AG04450 (cell line): Measurements from ENCODE around the gene ATG7. TPM values are rescaled to one million over a fixed set of nuclear protein-coding genes. Genes with fewer than 3 reads are reported as not detected.

Experiments
- CTCF ChIA-PET: fragments of 300-600, 350-600 bp; formaldehyde crosslinking; extraction: SDS; loops from one replicate; lab custom pipeline; 2022; ENCODE audit warnings: antibody characterized with exemption, inconsistent platforms; lab: Charles Lee
- POLR2A ChIA-PET: fragments of 350-600 bp; formaldehyde crosslinking; extraction: SDS; loops from one replicate; lab custom pipeline; 2021; ENCODE audit warnings: antibody characterized with exemption, inconsistent platforms; lab: Yijun Ruan, JAX
- DNase-seq: peaks from one replicate; pipeline ENCODE4 v3.0.0-alpha.2; 2011; ENCODE audit warnings: low read depth, low spot score
- H3K27ac ChIP-seq: one replicate; pipeline ENCODE4 v1.5.1; 2012; ENCODE audit warnings: low read depth, low read length, control low read depth
- H3K27me3 ChIP-seq: one replicate; pipeline ENCODE4 v1.6.0; 2012; ENCODE audit warnings: low read length; ENCODE audit not compliant: control insufficient read depth, insufficient read depth
- H3K4me3 ChIP-seq: 2 replicates; pipeline ENCODE4 v1.5.1; 2011; ENCODE audit warnings: mild to moderate bottlenecking, low read depth, low read length, control low read depth
- H3K9me3 ChIP-seq: 2 replicates; pipeline ENCODE4 v1.5.1; 2012; ENCODE audit warnings: low read length; ENCODE audit not compliant: control insufficient read depth, insufficient read depth
- CTCF ChIP-seq: IDR thresholded peaks from 2 replicates; pipeline ENCODE4 v1.5.1; 2011; ENCODE audit warnings: low read depth, low read length, control low read depth, inconsistent platforms
- polyA plus RNA-seq: library from polyadenylated mRNA; depleted of rRNA; stranded (reverse); fragments of >200 nt; gene quantifications from 2 replicates; pipeline ENCODE4 v1.2.3, GENCODE V29; 2011

Gene ATG7
- polyA plus RNA-seq, 1 experiment, result 51.7 TPM

DNA sequence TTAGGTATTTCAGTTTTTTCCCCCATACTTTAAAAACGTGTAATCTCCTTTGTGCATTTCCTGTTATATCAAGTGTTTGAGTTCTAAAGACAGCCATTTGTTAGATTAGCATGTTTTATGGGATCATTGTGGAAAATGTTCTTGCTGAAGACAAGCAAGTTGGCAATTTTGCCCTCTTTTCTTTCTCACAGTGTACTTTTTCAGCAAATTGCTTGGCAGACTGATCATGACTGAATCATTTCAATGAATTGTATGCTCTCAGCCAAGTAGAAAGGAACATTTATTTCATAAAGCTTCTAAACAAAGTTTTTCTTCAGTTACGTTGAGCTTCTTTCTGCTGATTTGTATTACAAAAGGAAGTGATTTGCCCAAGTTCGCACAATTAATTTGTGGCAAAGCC is 51.6 kb downstream of the ATG7 start:
- POLR2A ChIA-PET, result no interaction called here
- Histone ChIP-seq H3K27me3 (no peaks in the 10 kb centered on the region), H3K4me3 (no peak overlapping the region)

DNA sequence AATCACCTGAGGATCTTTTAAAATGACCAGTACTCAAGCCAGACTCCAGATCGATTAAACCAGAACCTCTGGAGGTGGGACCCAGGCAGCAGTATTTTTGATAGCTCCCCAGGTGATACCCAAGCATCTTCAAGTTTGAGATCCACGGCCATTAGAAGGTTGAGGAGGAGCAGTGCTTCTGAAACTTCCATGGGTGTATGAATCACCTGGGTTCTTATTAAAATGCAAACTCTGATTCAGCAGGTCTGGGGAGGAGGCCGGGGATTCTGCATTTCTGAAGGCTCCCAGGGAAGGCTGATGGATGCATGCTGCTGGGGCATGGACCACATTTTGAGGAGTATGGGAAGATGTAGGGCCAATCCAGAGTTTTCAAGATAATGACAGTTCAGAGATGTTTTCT is 55.4 kb downstream of the ATG7 start:
- no peaks in the 10 kb centered on the region for H3K9me3 ChIP-seq
- DNase-seq, result no peak
- no peak for TF ChIP-seq CTCF
- no peaks in the 10 kb centered on the region for H3K27me3 ChIP-seq
- POLR2A ChIA-PET, result no interaction called here
- CTCF ChIA-PET, result interaction anchor here (10.7 kb wide), 1 partner anchor 267 kb away, joined by 202 read pairs; no protein-coding TSS in a partner anchor
- H3K4me3 ChIP-seq, result no peak overlapping the region
- H3K27ac ChIP-seq, result no peak overlapping the region

More for the DNA sequence above, 51.6 kb downstream of the ATG7 start:
- CTCF ChIA-PET, result interaction anchor here (2.7 kb wide), 1 partner anchor 11 kb away, joined by 21 read pairs; no protein-coding TSS in a partner anchor
- Histone ChIP-seq H3K27ac (no peak overlapping the region), H3K9me3 (no peaks in the 10 kb centered on the region)
- TF ChIP-seq CTCF, result no peak
- DNase-seq, result no peak

DNA sequence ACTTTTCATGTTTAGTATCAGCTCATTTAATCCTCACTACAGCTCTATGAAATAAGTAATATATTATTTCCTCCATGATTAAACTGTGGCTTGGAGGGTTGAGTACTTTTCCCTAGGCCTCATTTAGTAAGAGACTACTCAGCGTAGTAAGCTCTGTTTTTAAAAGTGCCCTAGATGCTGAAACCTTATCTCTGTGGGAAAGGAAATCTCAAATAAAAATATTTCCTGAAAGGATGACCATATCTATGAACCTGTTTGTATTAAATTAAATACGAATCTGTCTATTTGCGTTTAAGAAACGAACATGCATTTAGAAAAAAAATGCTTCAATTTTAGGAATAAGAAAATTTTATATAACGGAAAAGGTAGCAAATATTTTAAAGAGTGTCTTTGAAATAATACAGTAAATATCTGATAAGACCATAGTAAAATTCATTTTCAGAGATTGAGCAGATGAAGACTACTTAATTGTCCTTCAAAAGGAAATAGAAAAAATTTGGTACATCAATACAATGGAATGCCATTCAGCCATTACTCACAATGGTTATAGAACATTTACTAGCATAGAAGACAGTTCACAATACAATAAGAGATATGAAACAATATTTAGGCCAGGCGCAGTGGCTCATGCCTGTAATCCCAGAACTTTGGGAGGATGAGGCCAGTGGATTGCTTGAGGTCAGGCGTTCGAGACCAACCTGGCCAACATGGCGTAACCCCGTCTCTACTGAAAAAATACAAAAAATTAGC is 56.2 kb downstream of the ATG7 start:
- H3K27ac ChIP-seq, result no peak overlapping the region
- DNase-seq, result no peak
- H3K27me3 ChIP-seq, result no peaks in the 10 kb centered on the region
- CTCF ChIA-PET, result interaction anchor here (0.6 to 10.7 kb wide), 2 partner anchors 109 to 267 kb away, joined by 3 to 202 read pairs; no protein-coding TSS in a partner anchor
- no peak for TF ChIP-seq CTCF
- POLR2A ChIA-PET, result no interaction called here
- no peak overlapping the region for H3K4me3 ChIP-seq
- H3K9me3 ChIP-seq, result no peaks in the 10 kb centered on the region

- no peak for TF ChIP-seq CTCF
- Histone ChIP-seq H3K27me3 (no peaks in the 10 kb centered on the region), H3K9me3 (no peaks in the 10 kb centered on the region), H3K27ac (no peak overlapping the region), H3K4me3 (no peak overlapping the region)
- no peak for DNase-seq
- ChIA-PET POLR2A (no interaction called here), CTCF (interaction anchor here (1.2 to 10.7 kb wide), 2 partner anchors 119 to 269 kb away, joined by 3 to 202 read pairs; no protein-coding TSS in a partner anchor)
Measured at GRCh38 chr3:11329777-11330176, 57.6 kb downstream of the ATG7 start.

- Histone ChIP-seq H3K4me3 (no peak overlapping the region), H3K27me3 (no peaks in the 10 kb centered on the region), H3K27ac (peak overlapping the region; percentile 52), H3K9me3 (no peaks in the 10 kb centered on the region)
- POLR2A ChIA-PET, result no interaction called here
- TF ChIP-seq CTCF, result no peak
- CTCF ChIA-PET, result interaction anchor here (10.7 kb wide), 1 partner anchor 270 kb away, joined by 202 read pairs; no protein-coding TSS in a partner anchor
- DNase-seq, result no peak
Measured at GRCh38 chr3:11331101-11331500, 58.9 kb downstream of the ATG7 start.
